Neutrophil (primary cell): ENCODE results near the gene WBP2.

Source experiments
- H3K27ac ChIP-seq: fragments of 200-600 bp; sonication (generic); 2 replicates; pipeline ENCODE4 v1.5.1; 2016; ENCODE audit warnings: mild to moderate bottlenecking, moderate library complexity
- H3K27me3 ChIP-seq: fragments of 200-600 bp; sonication (generic); 2 replicates; pipeline ENCODE4 v1.6.0; 2016; ENCODE audit warnings: mild to moderate bottlenecking
- H3K36me3 ChIP-seq: fragments of 200-600 bp; sonication (generic); 2 replicates; pipeline ENCODE4 v1.5.1; 2017
- H3K4me1 ChIP-seq, 2 experiments: fragments of 200-600 bp in 1 of 2; sonication (generic) in 1 of 2; 1 replicate in 1 of 2; 2 replicates in 1 of 2; pipeline versions ENCODE4 v1.5.1 to v1.6.1; 2013 to 2016; ENCODE audit warnings: low read depth in 1 of 2, low read length in 1 of 2, mild to moderate bottlenecking in 1 of 2, moderate library complexity in 1 of 2; ENCODE audit not compliant: control insufficient read depth in 1 of 2, insufficient read depth in 1 of 2
- H3K4me3 ChIP-seq, 2 experiments: fragments of 200-600 bp in 1 of 2; sonication (generic) in 1 of 2; 1 replicate in 1 of 2; 2 replicates in 1 of 2; pipeline ENCODE4 v1.5.1; 2013 to 2016; ENCODE audit warnings: low read depth in 1 of 2, low read length in 1 of 2, mild to moderate bottlenecking in 1 of 2, moderate library complexity in 1 of 2
- H3K9me3 ChIP-seq: fragments of 200-600 bp; sonication (generic); 2 replicates; pipeline ENCODE4 v1.5.1; 2016
- CTCF ChIP-seq: fragments of 200-600 bp; sonication (generic); IDR thresholded peaks from 2 replicates; pipeline ENCODE4 v1.5.1; 2016; ENCODE audit warnings: antibody characterized with exemption

Gene WBP2

GRCh38 chr17:75850928-75851692, 4.0 kb downstream of the WBP2 start:
- Histone ChIP-seq H3K36me3 (peaks cover 67% of the 10 kb centered on the region), H3K27ac (peak overlapping the region; percentile 6), H3K9me3 (peaks cover 14% of the 10 kb centered on the region), H3K4me3 (no peak overlapping the region), H3K4me1 (peaks cover 36 to 42% of the 10 kb centered on the region in 2 experiments), H3K27me3 (no peaks in the 10 kb centered on the region)
- TF ChIP-seq CTCF, result no peak

GRCh38 chr17:75849724-75850123, 5.4 kb downstream of the WBP2 start:
- peaks cover 76% of the 10 kb centered on the region for H3K36me3 ChIP-seq
- TF ChIP-seq CTCF, result no peak
- H3K27me3 ChIP-seq, result no peaks in the 10 kb centered on the region
- H3K4me1 ChIP-seq, result peaks cover 47 to 55% of the 10 kb centered on the region in 2 experiments
- H3K4me3 ChIP-seq, result no peak overlapping the region
- H3K27ac ChIP-seq, result peak overlapping the region; percentile 98
- H3K9me3 ChIP-seq, result peaks cover 14% of the 10 kb centered on the region

- TF ChIP-seq CTCF, result no peak
- peak overlapping the region; percentile 98 for H3K27ac ChIP-seq
- H3K9me3 ChIP-seq, result peaks cover 14% of the 10 kb centered on the region
- no peak overlapping the region for H3K4me3 ChIP-seq
- H3K36me3 ChIP-seq, result peaks cover 76% of the 10 kb centered on the region
- no peaks in the 10 kb centered on the region for H3K27me3 ChIP-seq
- H3K4me1 ChIP-seq, result peaks cover 44 to 56% of the 10 kb centered on the region in 2 experiments
These were observed 5.9 kb downstream of the WBP2 start for GRCh38 chr17:75849279-75849646.

GRCh38 chr17:75848523-75849278, 6.4 kb downstream of the WBP2 start:
- H3K9me3 ChIP-seq, result peaks cover 14% of the 10 kb centered on the region
- TF ChIP-seq CTCF, result peak; percentile 75
- peaks cover 76% of the 10 kb centered on the region for H3K36me3 ChIP-seq
- no peaks in the 10 kb centered on the region for H3K27me3 ChIP-seq
- peaks cover 38 to 52% of the 10 kb centered on the region in 2 experiments for H3K4me1 ChIP-seq
- H3K27ac ChIP-seq, result peak overlapping the region; percentile 98
- no peak overlapping the region for H3K4me3 ChIP-seq

GRCh38 chr17:75847614-75848522, 7.3 kb downstream of the WBP2 start:
- peaks cover 82% of the 10 kb centered on the region for H3K36me3 ChIP-seq
- H3K4me3 ChIP-seq, result no peak overlapping the region
- peak overlapping the region; percentile 98 for H3K27ac ChIP-seq
- no peak for TF ChIP-seq CTCF
- H3K27me3 ChIP-seq, result no peaks in the 10 kb centered on the region
- peaks cover 35 to 47% of the 10 kb centered on the region in 2 experiments for H3K4me1 ChIP-seq
- peaks cover 14% of the 10 kb centered on the region for H3K9me3 ChIP-seq
